ENCODE data around the gene GOLGA6C.

DNA sequence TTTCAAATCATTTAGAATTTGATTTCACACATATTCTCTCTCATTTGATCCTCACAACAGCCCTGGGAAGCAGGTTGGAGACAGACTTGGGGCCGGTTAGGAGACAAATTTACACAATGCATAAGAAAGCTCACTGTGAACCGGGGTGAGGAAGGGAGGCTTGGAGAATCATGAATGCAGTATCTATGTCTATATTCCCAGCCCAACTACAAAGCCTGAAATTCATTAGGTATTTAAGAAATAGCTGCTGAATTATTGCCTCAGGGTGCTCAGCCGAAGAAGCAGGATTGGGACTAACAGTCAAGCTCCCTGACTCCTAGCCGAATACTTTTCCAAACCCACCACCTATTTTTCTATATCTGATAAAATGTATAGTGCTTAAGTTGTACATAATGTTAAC is 8.4 kb upstream of the GOLGA6C start:
- no peak for TF ChIP-seq POLR2AphosphoS5 (IDR thresholded peaks at IDR 0.05)
- TF ChIP-seq, protein P1, sequence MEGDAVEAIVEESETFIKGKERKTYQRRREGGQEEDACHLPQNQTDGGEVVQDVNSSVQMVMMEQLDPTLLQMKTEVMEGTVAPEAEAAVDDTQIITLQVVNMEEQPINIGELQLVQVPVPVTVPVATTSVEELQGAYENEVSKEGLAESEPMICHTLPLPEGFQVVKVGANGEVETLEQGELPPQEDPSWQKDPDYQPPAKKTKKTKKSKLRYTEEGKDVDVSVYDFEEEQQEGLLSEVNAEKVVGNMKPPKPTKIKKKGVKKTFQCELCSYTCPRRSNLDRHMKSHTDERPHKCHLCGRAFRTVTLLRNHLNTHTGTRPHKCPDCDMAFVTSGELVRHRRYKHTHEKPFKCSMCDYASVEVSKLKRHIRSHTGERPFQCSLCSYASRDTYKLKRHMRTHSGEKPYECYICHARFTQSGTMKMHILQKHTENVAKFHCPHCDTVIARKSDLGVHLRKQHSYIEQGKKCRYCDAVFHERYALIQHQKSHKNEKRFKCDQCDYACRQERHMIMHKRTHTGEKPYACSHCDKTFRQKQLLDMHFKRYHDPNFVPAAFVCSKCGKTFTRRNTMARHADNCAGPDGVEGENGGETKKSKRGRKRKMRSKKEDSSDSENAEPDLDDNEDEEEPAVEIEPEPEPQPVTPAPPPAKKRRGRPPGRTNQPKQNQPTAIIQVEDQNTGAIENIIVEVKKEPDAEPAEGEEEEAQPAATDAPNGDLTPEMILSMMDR (IDR thresholded peaks at IDR 0.05) = no peak
- TF ChIP-seq POLR2A (IDR thresholded peaks at IDR 0.05) = no peak

All from breast epithelium (tissue), 3 donors.